HG02678 (cell line): ENCODE measurements around the gene SASH1.

Experiments used
- ATAC-seq: cut with Tn5 transposase; IDR thresholded peaks from one replicate; pipeline ENCODE4 v1.9.1; 2021; ENCODE audit warnings: mild to moderate bottlenecking, moderate library complexity; ENCODE audit not compliant: unreplicated experiment

SASH1 gene

GRCh38 chr6:148342350-148343046 is at the start of gene SASH1:
Gene SASH1, plus strand, starts transcription at chr6:148342838. Its CDS starts 230 bp downstream, at chr6:148343068.
- peak; percentile 78 for ATAC-seq

- no peak for ATAC-seq
These were observed 49.2 kb upstream of the SASH1 start for GRCh38 chr6:148293181-148293995.

- no peak for ATAC-seq
These were observed 48.6 kb upstream of the SASH1 start for GRCh38 chr6:148294059-148294458.

- ATAC-seq, result no peak
These were observed 47.3 kb upstream of the SASH1 start for GRCh38 chr6:148295261-148295887.

- no peak for ATAC-seq
These were observed 45.9 kb upstream of the SASH1 start for GRCh38 chr6:148296771-148297170.

GRCh38 chr6:148298683-148299082 is 44.0 kb upstream of the SASH1 start:
- no peak for ATAC-seq

GRCh38 chr6:148303616-148304015 is 39.0 kb upstream of the SASH1 start:
- ATAC-seq, result no peak

- ATAC-seq, result no peak
These were observed 37.7 kb upstream of the SASH1 start for GRCh38 chr6:148304976-148305375.

GRCh38 chr6:148306286-148306685 is 36.4 kb upstream of the SASH1 start:
- ATAC-seq, result no peak

GRCh38 chr6:148307405-148307804 is 35.2 kb upstream of the SASH1 start:
- no peak for ATAC-seq

GRCh38 chr6:148309301-148309700 is 33.3 kb upstream of the SASH1 start:
- no peak for ATAC-seq

- ATAC-seq, result no peak
These were observed 30.5 kb upstream of the SASH1 start for GRCh38 chr6:148311966-148312669.

GRCh38 chr6:148313488-148313887 is 29.1 kb upstream of the SASH1 start:
- no peak for ATAC-seq

- ATAC-seq, result no peak
These were observed 26.3 kb upstream of the SASH1 start for GRCh38 chr6:148316308-148316707.

- ATAC-seq, result no peak
These were observed 25.6 kb upstream of the SASH1 start for GRCh38 chr6:148317051-148317450.

GRCh38 chr6:148317739-148318138 is 24.9 kb upstream of the SASH1 start:
- ATAC-seq, result no peak

GRCh38 chr6:148322704-148323103 is 19.9 kb upstream of the SASH1 start:
- no peak for ATAC-seq

- ATAC-seq, result no peak
These were observed 19.3 kb upstream of the SASH1 start for GRCh38 chr6:148323344-148323743.

- no peak for ATAC-seq
These were observed 18.2 kb upstream of the SASH1 start for GRCh38 chr6:148324297-148324985.

- no peak for ATAC-seq
These were observed 17.1 kb upstream of the SASH1 start for GRCh38 chr6:148325316-148326068.
